ENCODE measurements around the gene TEPSIN. TPM values are rescaled to one million over a fixed set of nuclear protein-coding genes. Genes with fewer than 3 reads are reported as not detected.

The TEPSIN gene
- total and polyA plus RNA-seq, 12 donors, result 3.1 to 144 (median 40.6) TPM

DNA sequence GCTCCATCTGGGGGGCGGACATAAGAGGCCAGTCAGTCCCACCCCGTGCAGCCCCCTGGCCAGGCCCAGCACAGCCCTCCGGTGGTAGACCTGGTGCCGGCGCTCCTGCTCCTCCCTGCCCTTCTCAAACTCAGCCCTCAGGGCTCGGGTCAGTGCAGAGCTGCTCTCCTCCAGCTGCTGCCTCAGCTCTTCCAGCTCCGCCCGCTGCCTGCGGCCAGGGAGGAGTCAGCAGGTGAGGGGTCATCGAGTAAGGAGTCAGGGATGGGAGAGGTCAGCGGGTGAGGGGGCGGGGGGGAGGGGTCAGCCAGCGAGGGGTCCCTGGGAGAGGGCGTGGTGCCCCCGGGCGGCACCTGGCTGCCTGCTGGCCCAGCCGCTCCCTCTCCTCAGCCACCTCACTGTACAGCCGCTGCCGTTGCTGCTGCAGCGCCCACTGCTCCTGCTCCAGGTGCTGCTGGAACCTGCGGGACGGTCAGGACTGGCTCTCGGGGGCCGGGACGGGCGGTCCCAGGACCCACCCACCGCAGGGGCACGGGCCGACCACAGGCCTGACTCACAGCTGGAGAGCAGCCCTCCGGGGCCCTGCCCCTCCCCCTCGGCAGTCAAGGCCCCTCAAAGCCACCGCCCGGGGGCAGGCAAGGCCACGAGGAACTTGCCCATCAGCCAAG is 46.3 kb downstream of the TEPSIN start:
- Histone ChIP-seq H3K4me1 (replicated peaks in 1 of 2) (no peaks in the 10 kb centered on the region), H3K27me3 (no peaks in the 10 kb centered on the region), H3K4me3 (no peak overlapping the region), H3K9me3 (replicated peaks in 1 of 3) (no peaks in the 10 kb centered on the region), H3K27ac (no peak overlapping the region), H3K36me3 (replicated peaks in 1 of 2) (no peaks in the 10 kb centered on the region)
- intact Hi-C loops (cut with DNase I), result no loop called here
- 80 to 94% (median 82%) methylated on average over 5 to 34 of the region's 34 CpGs for WGBS, 4 donors
- no peak for DNase-seq
- TF ChIP-seq, protein P1, sequence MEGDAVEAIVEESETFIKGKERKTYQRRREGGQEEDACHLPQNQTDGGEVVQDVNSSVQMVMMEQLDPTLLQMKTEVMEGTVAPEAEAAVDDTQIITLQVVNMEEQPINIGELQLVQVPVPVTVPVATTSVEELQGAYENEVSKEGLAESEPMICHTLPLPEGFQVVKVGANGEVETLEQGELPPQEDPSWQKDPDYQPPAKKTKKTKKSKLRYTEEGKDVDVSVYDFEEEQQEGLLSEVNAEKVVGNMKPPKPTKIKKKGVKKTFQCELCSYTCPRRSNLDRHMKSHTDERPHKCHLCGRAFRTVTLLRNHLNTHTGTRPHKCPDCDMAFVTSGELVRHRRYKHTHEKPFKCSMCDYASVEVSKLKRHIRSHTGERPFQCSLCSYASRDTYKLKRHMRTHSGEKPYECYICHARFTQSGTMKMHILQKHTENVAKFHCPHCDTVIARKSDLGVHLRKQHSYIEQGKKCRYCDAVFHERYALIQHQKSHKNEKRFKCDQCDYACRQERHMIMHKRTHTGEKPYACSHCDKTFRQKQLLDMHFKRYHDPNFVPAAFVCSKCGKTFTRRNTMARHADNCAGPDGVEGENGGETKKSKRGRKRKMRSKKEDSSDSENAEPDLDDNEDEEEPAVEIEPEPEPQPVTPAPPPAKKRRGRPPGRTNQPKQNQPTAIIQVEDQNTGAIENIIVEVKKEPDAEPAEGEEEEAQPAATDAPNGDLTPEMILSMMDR (IDR thresholded peaks at IDR 0.05), result no peak
- no peak for TF ChIP-seq POLR2A (IDR thresholded peaks at IDR 0.05)

DNA sequence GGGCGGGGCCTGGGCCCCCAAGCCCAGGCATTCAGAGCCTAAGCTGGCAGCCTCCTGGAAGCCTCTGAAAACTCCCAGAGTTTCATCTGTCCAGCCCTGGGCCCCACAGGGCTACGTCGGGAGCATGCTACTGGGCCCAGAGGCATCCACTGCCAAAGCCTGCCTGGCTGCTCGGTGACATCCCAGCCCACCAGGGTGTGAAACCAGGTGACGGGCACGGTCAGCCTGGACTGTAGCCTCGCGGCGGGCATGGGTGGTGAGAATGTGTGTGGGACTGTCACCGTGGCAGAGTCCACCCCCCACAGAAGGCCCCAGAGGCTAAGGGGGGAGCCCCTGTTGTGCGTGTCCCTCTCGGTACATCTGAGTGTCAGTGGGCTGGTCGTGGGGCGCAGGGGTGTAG is 47.2 kb downstream of the TEPSIN start:
- no peaks in the 10 kb centered on the region for H3K36me3 ChIP-seq (replicated peaks in 1 of 2)
- no peaks in the 10 kb centered on the region for H3K4me1 ChIP-seq (replicated peaks in 1 of 2)
- H3K27ac ChIP-seq, result no peak overlapping the region
- no peak overlapping the region for H3K4me3 ChIP-seq
- no peak for DNase-seq
- intact Hi-C loops (cut with DNase I), result no loop called here
- WGBS, 4 donors, result 95 to 97% (median 95%) methylated on average over 4 to 14 of the region's 14 CpGs
- TF ChIP-seq POLR2A (IDR thresholded peaks at IDR 0.05), result no peak
- TF ChIP-seq, protein P1 (IDR thresholded peaks at IDR 0.05), result no peak
- H3K27me3 ChIP-seq, result no peaks in the 10 kb centered on the region
- H3K9me3 ChIP-seq (replicated peaks in 1 of 3), result no peaks in the 10 kb centered on the region

DNA sequence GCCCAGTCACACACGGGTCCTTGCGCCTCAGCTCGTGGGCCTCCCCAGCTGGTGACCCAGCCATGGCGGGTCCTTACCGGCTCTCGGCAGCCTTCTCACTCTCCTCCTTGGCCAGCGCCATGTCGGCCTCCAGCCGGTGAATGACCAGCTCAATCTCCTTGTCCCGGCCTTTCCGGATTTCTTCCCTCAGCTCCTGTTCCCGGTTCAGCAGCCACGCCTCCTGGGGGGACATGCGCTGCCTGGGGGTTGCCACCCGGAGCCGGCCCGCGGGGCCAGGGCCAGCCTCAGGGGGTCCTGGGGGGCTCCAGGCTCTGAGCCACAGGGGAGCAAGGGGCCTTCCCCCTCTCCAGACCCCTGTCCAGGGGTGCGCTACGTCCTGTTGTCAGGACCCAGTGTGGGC is 47.7 kb downstream of the TEPSIN start:
- WGBS, 4 donors, result 92 to 94% (median 94%) methylated on average over 6 to 20 of the region's 20 CpGs
- no peak overlapping the region for H3K27ac ChIP-seq
- no peaks in the 10 kb centered on the region for H3K36me3 ChIP-seq (replicated peaks in 1 of 2)
- no peaks in the 10 kb centered on the region for H3K9me3 ChIP-seq (replicated peaks in 1 of 3)
- no peak for TF ChIP-seq POLR2A (IDR thresholded peaks at IDR 0.05)
- TF ChIP-seq, protein P1 (IDR thresholded peaks at IDR 0.05), result no peak
- DNase-seq, result no peak
- no peaks in the 10 kb centered on the region for H3K4me1 ChIP-seq (replicated peaks in 1 of 2)
- intact Hi-C loops (cut with DNase I), result no loop called here
- no peak overlapping the region for H3K4me3 ChIP-seq
- H3K27me3 ChIP-seq, result no peaks in the 10 kb centered on the region

DNA sequence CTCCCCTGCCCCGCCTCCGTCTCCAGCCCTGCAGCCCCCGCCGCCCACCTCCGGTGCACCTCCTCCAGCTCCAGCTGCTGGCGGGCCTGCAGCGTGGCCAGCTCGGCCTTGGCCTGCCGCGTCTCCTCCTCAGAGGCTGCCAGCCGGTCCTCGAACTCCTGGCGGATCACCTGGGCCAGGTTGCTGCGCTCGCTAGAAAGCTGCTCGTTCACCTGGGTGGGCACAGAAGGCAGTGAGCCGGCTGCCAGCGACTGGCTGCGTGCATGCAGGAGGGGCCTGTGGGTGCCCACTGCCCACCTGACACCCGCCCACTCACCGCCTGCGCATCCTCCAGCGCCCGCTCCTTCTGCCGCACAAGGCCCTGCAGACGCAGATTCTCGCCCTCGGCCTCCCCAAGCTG is 48.3 kb downstream of the TEPSIN start:
- intact Hi-C loops (cut with DNase I), result no loop called here
- TF ChIP-seq POLR2A (IDR thresholded peaks at IDR 0.05), result no peak
- TF ChIP-seq, protein P1 (IDR thresholded peaks at IDR 0.05), result no peak

More for the DNA sequence above, 48.3 kb downstream of the TEPSIN start:
- no peak for DNase-seq
- WGBS, 4 donors, result 95 to 98% (median 97%) methylated on average over 11 to 28 of the region's 28 CpGs
- no peaks in the 10 kb centered on the region for H3K27me3 ChIP-seq
- no peaks in the 10 kb centered on the region for H3K4me1 ChIP-seq (replicated peaks in 1 of 2)
- H3K9me3 ChIP-seq (replicated peaks in 1 of 3), result no peaks in the 10 kb centered on the region
- no peaks in the 10 kb centered on the region for H3K36me3 ChIP-seq (replicated peaks in 1 of 2)
- no peak overlapping the region for H3K27ac ChIP-seq
- H3K4me3 ChIP-seq, result no peak overlapping the region
